Neural progenitor cell (in vitro differentiated cells): ENCODE measurements around the gene BAK1.

Experiments
- CTCF ChIP-seq: fragments of 200-600 bp; sonication (generic); IDR thresholded peaks from 2 replicates; pipeline ENCODE4 v1.5.1; 2017; ENCODE audit warnings: antibody characterized with exemption, mild to moderate bottlenecking
- EZH2 ChIP-seq: fragments of 200-600 bp; sonication (generic); IDR thresholded peaks from 2 replicates; pipeline ENCODE4 v1.6.1; 2017; ENCODE audit warnings: antibody characterized with exemption, mild to moderate bottlenecking, moderate library complexity

DNA sequence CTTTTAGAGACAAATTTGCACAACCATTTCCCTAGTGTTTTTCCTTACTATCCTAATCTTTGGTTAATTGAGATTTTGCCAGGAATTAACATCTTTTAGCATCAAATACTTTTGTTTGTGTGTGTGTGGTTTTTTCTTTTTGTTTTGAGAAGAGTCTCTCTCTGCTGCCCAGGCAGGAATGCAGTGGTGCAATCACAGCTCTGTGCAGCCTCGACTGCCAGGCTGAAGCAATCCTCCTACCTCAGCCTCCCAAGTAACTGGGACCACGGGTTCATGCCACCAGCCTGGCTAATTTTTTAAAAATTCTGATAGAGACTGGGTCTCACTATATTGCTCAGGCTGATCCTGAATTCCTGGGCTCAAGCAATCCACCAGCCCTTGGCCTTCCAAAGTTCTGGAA is 28.5 kb downstream of the BAK1 start:
- TF ChIP-seq CTCF (no peak), EZH2 (no peak)
